GM19238 (cell line): ENCODE data around the gene PFKFB2.

Experiments used
- DNase-seq: peaks from one replicate; pipeline ENCODE4 v3.0.0; 2011; ENCODE audit warnings: low spot score; ENCODE audit not compliant: insufficient read length

PFKFB2 gene

GRCh38 chr1:207088701-207089626 is 35.9 kb downstream of the PFKFB2 start, which contains the start of gene C4BPB:
Gene C4BPB (plus strand): TSS chr1:207088860. CDS start chr1:207089532, 672 bp downstream.
- no peak for DNase-seq

GRCh38 chr1:207089627-207090355 is 36.7 kb downstream of the PFKFB2 start:
- no peak for DNase-seq

- no peak for DNase-seq
Measured at GRCh38 chr1:207091200-207091908, 38.3 kb downstream of the PFKFB2 start.

GRCh38 chr1:207093944-207094343 is 40.9 kb downstream of the PFKFB2 start:
- DNase-seq, result no peak

GRCh38 chr1:207097871-207098324 is 44.8 kb downstream of the PFKFB2 start:
- peak; percentile 3 for DNase-seq

- no peak for DNase-seq
Measured at GRCh38 chr1:207101720-207102119, 48.6 kb downstream of the PFKFB2 start.

GRCh38 chr1:207102146-207102545 is 49.1 kb downstream of the PFKFB2 start:
- no peak for DNase-seq

GRCh38 chr1:207102659-207103058 is 49.6 kb downstream of the PFKFB2 start:
- DNase-seq, result no peak

- DNase-seq, result no peak
Measured at GRCh38 chr1:207103892-207104373, 50.9 kb downstream of the PFKFB2 start, which contains the start of gene C4BPA. Gene C4BPA (plus strand): TSS chr1:207104233. CDS start chr1:207113026, 8,793 bp downstream.

- DNase-seq, result no peak
Measured at GRCh38 chr1:207109004-207109403, 55.9 kb downstream of the PFKFB2 start.

- no peak for DNase-seq
Measured at GRCh38 chr1:207112616-207113296, 59.7 kb downstream of the PFKFB2 start.

GRCh38 chr1:207115269-207115668 is 62.2 kb downstream of the PFKFB2 start:
- DNase-seq, result no peak

GRCh38 chr1:207124389-207124788 is 71.3 kb downstream of the PFKFB2 start:
- DNase-seq, result no peak

- DNase-seq, result no peak
Measured at GRCh38 chr1:207128336-207128921, 75.4 kb downstream of the PFKFB2 start.

GRCh38 chr1:207129053-207129452 is 76.0 kb downstream of the PFKFB2 start:
- no peak for DNase-seq
